ENCODE measurements around the gene ZC3H12D.
"Not testable (repeated sequence)": the region's sequence is repeated elsewhere in the genome, so short reads cannot be mapped to it uniquely, and the experiment has no call there.

The ZC3H12D gene

GRCh38 chr6:149484733-149485700, at the start of gene ZC3H12D:
Gene ZC3H12D (minus strand): TSS chr6:149485014. CDS start chr6:149474543, 10,471 bp downstream.
- Mint-ChIP-seq H3K27ac (peak within 1 kb of the TSS; percentile 99), H3K4me1 (ENCODE audit: low read depth) (peaks cover 85% of the 10 kb centered on the region), H3K4me3 (peak within 1 kb of the TSS; percentile 99), H3K9me3 (ENCODE audit: low read depth) (no peaks in the 10 kb centered on the region), H3K27me3 (no peaks in the 10 kb centered on the region), H3K36me3 (peaks cover 6% of the 10 kb centered on the region)

GRCh38 chr6:149529650-149530049, 44.8 kb upstream of the ZC3H12D start:
- Mint-ChIP-seq H3K9me3 (ENCODE audit: low read depth) (no peaks in the 10 kb centered on the region), H3K4me3 (no peak overlapping the region), H3K4me1 (ENCODE audit: low read depth) (peaks cover 10% of the 10 kb centered on the region), H3K27ac (no peak overlapping the region), H3K27me3 (no peaks in the 10 kb centered on the region), H3K36me3 (no peaks in the 10 kb centered on the region)

GRCh38 chr6:149515494-149515893, 30.7 kb upstream of the ZC3H12D start:
- Mint-ChIP-seq H3K36me3 (peaks cover 13% of the 10 kb centered on the region), H3K9me3 (ENCODE audit: low read depth) (no peaks in the 10 kb centered on the region), H3K27ac (peak overlapping the region; percentile 73)

GRCh38 chr6:149513915-149514314, 29.1 kb upstream of the ZC3H12D start:
- H3K4me1 Mint-ChIP-seq (ENCODE audit: low read depth) = peaks cover 46% of the 10 kb centered on the region
- peak overlapping the region; percentile 51 for H3K27ac Mint-ChIP-seq
- H3K27me3 Mint-ChIP-seq = no peaks in the 10 kb centered on the region
- H3K4me3 Mint-ChIP-seq = no peak overlapping the region
- peaks cover 18% of the 10 kb centered on the region for H3K36me3 Mint-ChIP-seq
- H3K9me3 Mint-ChIP-seq (ENCODE audit: low read depth) = no peaks in the 10 kb centered on the region

More at GRCh38 chr6:149515494-149515893, 30.7 kb upstream of the ZC3H12D start:
- H3K27me3 Mint-ChIP-seq = no peaks in the 10 kb centered on the region
- no peak overlapping the region for H3K4me3 Mint-ChIP-seq
- peaks cover 42% of the 10 kb centered on the region for H3K4me1 Mint-ChIP-seq (ENCODE audit: low read depth)

GRCh38 chr6:149510793-149511512, 26.1 kb upstream of the ZC3H12D start:
- no peak overlapping the region for H3K4me3 Mint-ChIP-seq
- peak overlapping the region; percentile 72 for H3K27ac Mint-ChIP-seq
- H3K9me3 Mint-ChIP-seq (ENCODE audit: low read depth) = no peaks in the 10 kb centered on the region
- peaks cover 14% of the 10 kb centered on the region for H3K36me3 Mint-ChIP-seq
- H3K27me3 Mint-ChIP-seq = no peaks in the 10 kb centered on the region
- H3K4me1 Mint-ChIP-seq (ENCODE audit: low read depth) = peaks cover 47% of the 10 kb centered on the region

GRCh38 chr6:149508485-149508884, 23.7 kb upstream of the ZC3H12D start:
- H3K27me3 Mint-ChIP-seq = no peaks in the 10 kb centered on the region
- peak overlapping the region; percentile 62 for H3K4me3 Mint-ChIP-seq
- peaks cover 45% of the 10 kb centered on the region for H3K4me1 Mint-ChIP-seq (ENCODE audit: low read depth)
- H3K27ac Mint-ChIP-seq = peak overlapping the region; percentile 88
- H3K36me3 Mint-ChIP-seq = peaks cover 17% of the 10 kb centered on the region
- H3K9me3 Mint-ChIP-seq (ENCODE audit: low read depth) = no peaks in the 10 kb centered on the region

- H3K27ac Mint-ChIP-seq = peak overlapping the region; percentile 72
- H3K36me3 Mint-ChIP-seq = peaks cover 13% of the 10 kb centered on the region
- peaks cover 62% of the 10 kb centered on the region for H3K4me1 Mint-ChIP-seq (ENCODE audit: low read depth)
- no peaks in the 10 kb centered on the region for H3K27me3 Mint-ChIP-seq
- H3K9me3 Mint-ChIP-seq (ENCODE audit: low read depth) = no peaks in the 10 kb centered on the region
- no peak overlapping the region for H3K4me3 Mint-ChIP-seq
Observed at GRCh38 chr6:149503872-149504271, 19.1 kb upstream of the ZC3H12D start.

GRCh38 chr6:149503276-149503675, 18.5 kb upstream of the ZC3H12D start:
- Mint-ChIP-seq H3K4me3 (no peak overlapping the region), H3K9me3 (ENCODE audit: low read depth) (no peaks in the 10 kb centered on the region), H3K27me3 (no peaks in the 10 kb centered on the region), H3K4me1 (ENCODE audit: low read depth) (peaks cover 62% of the 10 kb centered on the region), H3K27ac (peak overlapping the region; percentile 72), H3K36me3 (peaks cover 13% of the 10 kb centered on the region)

- peak overlapping the region; percentile 85 for H3K27ac Mint-ChIP-seq
- peaks cover 62% of the 10 kb centered on the region for H3K4me1 Mint-ChIP-seq (ENCODE audit: low read depth)
Observed at GRCh38 chr6:149501768-149502167, 17.0 kb upstream of the ZC3H12D start.

GRCh38 chr6:149501201-149501600, 16.4 kb upstream of the ZC3H12D start:
- peaks cover 13% of the 10 kb centered on the region for H3K36me3 Mint-ChIP-seq
- no peaks in the 10 kb centered on the region for H3K9me3 Mint-ChIP-seq (ENCODE audit: low read depth)
- H3K27me3 Mint-ChIP-seq = no peaks in the 10 kb centered on the region
- no peak overlapping the region for H3K4me3 Mint-ChIP-seq
- H3K27ac Mint-ChIP-seq = peak overlapping the region; percentile 85
- peaks cover 67% of the 10 kb centered on the region for H3K4me1 Mint-ChIP-seq (ENCODE audit: low read depth)

More at GRCh38 chr6:149501768-149502167, 17.0 kb upstream of the ZC3H12D start:
- Mint-ChIP-seq H3K9me3 (ENCODE audit: low read depth) (no peaks in the 10 kb centered on the region), H3K36me3 (peaks cover 13% of the 10 kb centered on the region), H3K4me3 (no peak overlapping the region), H3K27me3 (no peaks in the 10 kb centered on the region)

GRCh38 chr6:149500096-149500495, 15.3 kb upstream of the ZC3H12D start:
- Mint-ChIP-seq H3K36me3 (peaks cover 4% of the 10 kb centered on the region), H3K4me3 (no peak overlapping the region), H3K27ac (peak overlapping the region; percentile 83), H3K27me3 (no peaks in the 10 kb centered on the region), H3K9me3 (ENCODE audit: low read depth) (no peaks in the 10 kb centered on the region), H3K4me1 (ENCODE audit: low read depth) (peaks cover 77% of the 10 kb centered on the region)

GRCh38 chr6:149499066-149499465, 14.3 kb upstream of the ZC3H12D start:
- Mint-ChIP-seq H3K4me1 (ENCODE audit: low read depth) (peaks cover 83% of the 10 kb centered on the region), H3K4me3 (no peak overlapping the region), H3K27me3 (no peaks in the 10 kb centered on the region), H3K9me3 (ENCODE audit: low read depth) (no peaks in the 10 kb centered on the region), H3K36me3 (peaks cover 4% of the 10 kb centered on the region), H3K27ac (peak overlapping the region; percentile 83)

GRCh38 chr6:149497365-149497764, 12.6 kb upstream of the ZC3H12D start:
- H3K4me3 Mint-ChIP-seq = peak overlapping the region; percentile 80
- no peaks in the 10 kb centered on the region for H3K27me3 Mint-ChIP-seq
- no peaks in the 10 kb centered on the region for H3K9me3 Mint-ChIP-seq (ENCODE audit: low read depth)
- H3K27ac Mint-ChIP-seq = peak overlapping the region; percentile 97
- peaks cover 4% of the 10 kb centered on the region for H3K36me3 Mint-ChIP-seq
- H3K4me1 Mint-ChIP-seq (ENCODE audit: low read depth) = peaks cover 85% of the 10 kb centered on the region

- not testable (repeated sequence) for H3K9me3 Mint-ChIP-seq (ENCODE audit: low read depth); H3K27me3 Mint-ChIP-seq; H3K36me3 Mint-ChIP-seq
- H3K4me1 Mint-ChIP-seq (ENCODE audit: low read depth) = peaks cover 84% of the 10 kb centered on the region
- peak overlapping the region; percentile 80 for H3K4me3 Mint-ChIP-seq
- H3K27ac Mint-ChIP-seq = peak overlapping the region; percentile 97
Observed at GRCh38 chr6:149496597-149496996, 11.8 kb upstream of the ZC3H12D start.

Measured in activated naive CD8-positive, alpha-beta T cell (primary cell).